K562 (cell line): ENCODE measurements around the gene OCEL1. TPM values are rescaled to one million over a fixed set of nuclear protein-coding genes. Genes with fewer than 3 reads are reported as not detected.
A peak's percentile ranks its signal among the peaks of the same experiment; 100 is the strongest.

Experiments
- BMI1 ChIP-seq: fragments of 150-350 bp; IDR thresholded peaks from 2 replicates; pipeline ENCODE4 v1.6.1; 2014; ENCODE audit warnings: low read length
- CEBPB ChIP-seq: fragments of 450-650 bp; IDR thresholded peaks from 2 replicates; pipeline ENCODE4 v1.6.1; 2016; ENCODE audit warnings: missing genetic modification characterization, missing compliant biosample characterization
- IRF1 ChIP-seq: sonication (generic); formaldehyde crosslinking; IDR thresholded peaks from 2 replicates; pipeline ENCODE4 v1.8.0; 2022; ENCODE audit warnings: missing genetic modification reagents, mild to moderate bottlenecking, borderline replicate concordance
- MLLT1 ChIP-seq, 2 experiments: fragments of 450-650 bp; IDR thresholded peaks; 2 replicates each; pipeline ENCODE4 v1.6.1; 2016
- NCOA2 ChIP-seq, 2 experiments: fragments of 450-650 bp; IDR thresholded peaks; 2 replicates each; pipeline ENCODE4 v1.6.1; 2018; ENCODE audit warnings: mild to moderate bottlenecking in 2 of 2, moderate library complexity in 1 of 2; ENCODE audit not compliant: partially characterized antibody in 2 of 2
- NFXL1 ChIP-seq: fragments of 450-650 bp; formaldehyde crosslinking; IDR thresholded peaks from 2 replicates; pipeline ENCODE4 v1.4.0; 2021; ENCODE audit warnings: mild to moderate bottlenecking
- POLR2AphosphoS2 ChIP-seq: IDR thresholded peaks from 2 replicates; pipeline ENCODE4 v1.6.1; 2012; ENCODE audit warnings: low read length, improper control_type of control experiment
- POLR2B ChIP-seq: fragments of 450-650 bp; IDR thresholded peaks from 2 replicates; pipeline ENCODE4 v1.6.1; 2018; ENCODE audit warnings: low read depth; ENCODE audit not compliant: partially characterized antibody
- TFE3 ChIP-seq: fragments of 450-650 bp; formaldehyde crosslinking; IDR thresholded peaks from 2 replicates; pipeline ENCODE4 v1.4.0; 2020; ENCODE audit warnings: mild to moderate bottlenecking, mixed read lengths
- THRAP3 ChIP-seq: fragments of 450-650 bp; IDR thresholded peaks from 2 replicates; pipeline ENCODE4 v1.6.1; 2016; ENCODE audit warnings: mild to moderate bottlenecking, inconsistent platforms, borderline replicate concordance
- TRIM25 ChIP-seq: fragments of 450-650 bp; IDR thresholded peaks from 2 replicates; pipeline ENCODE4 v1.7.0; 2016; ENCODE audit warnings: borderline replicate concordance
- ZNF121 ChIP-seq: sonication (generic); formaldehyde crosslinking; conservative IDR thresholded peaks from 2 replicates; pipeline ENCODE4 v1.8.0; 2022; ENCODE audit warnings: missing genetic modification reagents
- ZNF263 ChIP-seq: sonication (generic); formaldehyde crosslinking; IDR thresholded peaks from 2 replicates; pipeline ENCODE4 v1.8.0; 2022; ENCODE audit warnings: mild to moderate bottlenecking, missing genetic modification reagents, borderline replicate concordance
- ZNF586 ChIP-seq: fragments of 450-650 bp; formaldehyde crosslinking; conservative IDR thresholded peaks from 2 replicates; pipeline ENCODE4 v1.4.0; 2020; ENCODE audit warnings: mild to moderate bottlenecking, moderate library complexity
- polyA plus RNA-seq, 8 experiments: library from polyadenylated mRNA; depleted of rRNA in 4 of 8; stranded (reverse) in 5 of 8; unstranded in 3 of 8; fragments of >200 nt; fragmentation: Nextera tagmentation in 2 of 8; fragmentation: Illumina TruSeq in 1 of 8; extraction: Ambion mirVana in 2 of 8; extraction: Trizol in 1 of 8; gene quantifications; 2 replicates each; pipeline versions ENCODE4 v1.2.1 to v1.2.3, GENCODE V29; 2011 to 2014; ENCODE audit warnings: inconsistent platforms in 1 of 8, missing spikeins in 1 of 8
- total RNA-seq, 7 experiments: library from RNA; depleted of rRNA in 6 of 7; stranded (reverse); fragments of >200 nt in 6 of 7; fragmentation: Illumina TruSeq in 2 of 7; extraction: Trizol in 2 of 7; gene quantifications; 2 replicates each; pipeline versions ENCODE4 v1.2.1 to v1.2.3, GENCODE V29; 2011 to 2021; ENCODE audit warnings: low replicate concordance in 1 of 7

OCEL1 gene
- total and polyA plus RNA-seq, 9 of the 15 experiments (the other 6 are each of a cell fraction or from before 2014, with no cell fraction given), result 8.0 to 38.0 (median 12.4) TPM

GRCh38 chr19:17266589-17266974 is 40.6 kb downstream of the OCEL1 start (continued):
- TF ChIP-seq POLR2AphosphoS2 (no peak), NFXL1 (CRISPR knock-in tag) (no peak), MLLT1 (IDR thresholded peaks at IDR 0.05) (0 out of 4 replicates have a peak, but pooled peaks of 1 of the 2 experiments have one; percentile 89), THRAP3 (peak; percentile 90), ZNF121 (CRISPR knock-in tag) (0 out of 2 replicates have a peak, but pooled peaks have one; percentile 1), IRF1 (no peak), POLR2B (no peak), BMI1 (no peak), CEBPB (tag) (no peak), ZNF586 (no peak), ZNF263 (no peak), NCOA2 (IDR thresholded peaks at IDR 0.05; ENCODE audit: partially characterized antibody in 2 of 2) (no peak), TFE3 (CRISPR knock-in tag) (no peak), TRIM25 (no peak)
- TF ChIP-seq, all 486 proteins: peak for 8
